Measurements from ENCODE around the gene CCDC158. TPM values are rescaled to one million over a fixed set of nuclear protein-coding genes. Genes with fewer than 3 reads are reported as not detected.

Gene CCDC158
- total RNA-seq, 2 experiments from 2014 or later, result not detected

DNA sequence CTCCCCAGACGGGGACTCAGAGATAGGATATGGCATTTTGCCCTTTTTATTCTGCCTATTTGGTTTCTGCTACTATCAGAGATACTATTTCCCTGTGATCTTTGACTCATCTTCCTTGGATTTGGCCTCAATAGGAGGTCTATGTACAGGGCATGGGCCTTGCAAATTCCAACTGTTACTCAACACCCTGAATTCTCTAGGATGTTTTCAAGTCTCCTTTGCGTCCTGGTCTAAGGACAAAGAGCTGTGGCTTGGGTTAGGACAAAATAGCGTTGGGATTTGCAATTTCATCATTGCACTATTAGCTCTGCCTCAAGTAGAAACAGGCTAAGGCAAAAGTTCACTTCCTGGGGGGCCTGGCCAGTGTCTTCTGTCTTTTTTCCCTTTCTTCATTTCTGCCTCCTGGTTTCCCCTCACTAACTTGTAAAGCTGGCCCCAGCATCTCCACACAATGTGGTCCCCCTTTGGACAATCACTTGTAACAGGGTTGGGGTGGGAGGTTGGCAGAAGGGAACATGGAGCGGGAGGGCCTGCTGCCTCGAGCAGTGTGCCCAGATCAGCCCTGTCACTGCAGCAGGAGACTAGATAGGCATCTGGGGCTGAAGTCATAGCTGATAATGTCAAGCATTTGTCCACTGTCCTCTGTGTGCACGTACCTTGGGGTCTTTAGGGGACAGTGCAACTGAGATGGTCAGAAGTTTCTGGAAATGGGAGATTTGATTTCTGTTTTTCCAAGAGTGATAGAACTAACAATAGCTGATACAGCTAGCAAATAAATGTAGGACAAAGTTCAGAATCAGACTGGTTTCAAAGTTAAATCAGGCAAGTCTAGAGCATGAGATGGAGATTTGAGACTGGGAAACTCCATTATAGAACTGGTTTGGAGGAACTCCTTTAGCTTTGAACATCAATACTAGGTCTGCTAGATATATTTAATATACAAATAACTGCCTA, 140.2 kb downstream of the CCDC158 start:
- no peak overlapping the region for H3K4me3 ChIP-seq (ENCODE audit: low read depth, low read length, poor library complexity, severe bottlenecking)
- H3K36me3 ChIP-seq (ENCODE audit: insufficient read depth, low read length), result no peaks in the 10 kb centered on the region
- no TSS peak for BruUV-seq (replicated peaks)
- no peak overlapping the region for H2AFZ ChIP-seq (ENCODE audit: low read length)
- intact Hi-C loops (cut with micrococcal nuclease; ENCODE audit: unreplicated experiment), result no loop called here
- no peaks in the 10 kb centered on the region for H3K9me2 ChIP-seq (ENCODE audit: insufficient read depth, low read length)
- POLR2A ChIA-PET, result interaction anchor here (0.6 to 1.1 kb wide), 2 partner anchors 10 to 12 kb away, joined by 3 read pairs; no protein-coding TSS in a partner anchor
- H3K4me2 ChIP-seq (ENCODE audit: low read length), result no peak overlapping the region
- CTCF ChIA-PET (ENCODE audit: unreplicated experiment), result no interaction called here
- DNase-seq (ENCODE audit: low spot score), result no peak
- H3K27ac ChIP-seq (ENCODE audit: low read depth, low read length, poor library complexity, severe bottlenecking), result no peak overlapping the region
- H4K20me1 ChIP-seq (ENCODE audit: insufficient read depth, low read length), result no peaks in the 10 kb centered on the region
- TF ChIP-seq EZH2phosphoT487 (IDR thresholded peaks at IDR 0.05; ENCODE audit: borderline replicate concordance, low read depth, low read length), result no peak
- TF ChIP-seq, protein P1, sequence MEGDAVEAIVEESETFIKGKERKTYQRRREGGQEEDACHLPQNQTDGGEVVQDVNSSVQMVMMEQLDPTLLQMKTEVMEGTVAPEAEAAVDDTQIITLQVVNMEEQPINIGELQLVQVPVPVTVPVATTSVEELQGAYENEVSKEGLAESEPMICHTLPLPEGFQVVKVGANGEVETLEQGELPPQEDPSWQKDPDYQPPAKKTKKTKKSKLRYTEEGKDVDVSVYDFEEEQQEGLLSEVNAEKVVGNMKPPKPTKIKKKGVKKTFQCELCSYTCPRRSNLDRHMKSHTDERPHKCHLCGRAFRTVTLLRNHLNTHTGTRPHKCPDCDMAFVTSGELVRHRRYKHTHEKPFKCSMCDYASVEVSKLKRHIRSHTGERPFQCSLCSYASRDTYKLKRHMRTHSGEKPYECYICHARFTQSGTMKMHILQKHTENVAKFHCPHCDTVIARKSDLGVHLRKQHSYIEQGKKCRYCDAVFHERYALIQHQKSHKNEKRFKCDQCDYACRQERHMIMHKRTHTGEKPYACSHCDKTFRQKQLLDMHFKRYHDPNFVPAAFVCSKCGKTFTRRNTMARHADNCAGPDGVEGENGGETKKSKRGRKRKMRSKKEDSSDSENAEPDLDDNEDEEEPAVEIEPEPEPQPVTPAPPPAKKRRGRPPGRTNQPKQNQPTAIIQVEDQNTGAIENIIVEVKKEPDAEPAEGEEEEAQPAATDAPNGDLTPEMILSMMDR (conservative IDR thresholded peaks at IDR 0.05; ENCODE audit: low read length), result no peak
- H3K9me3 ChIP-seq (ENCODE audit: low read length), result no peaks in the 10 kb centered on the region
- H3K79me2 ChIP-seq (ENCODE audit: insufficient read depth, low read depth, low read length), result no peaks in the 10 kb centered on the region
- H3K4me1 ChIP-seq (ENCODE audit: insufficient read depth, low read length, poor library complexity, severe bottlenecking), result no peaks in the 10 kb centered on the region

GRCh38 chr4:76279462-76279861, 141.5 kb downstream of the CCDC158 start:
- H3K9me3 ChIP-seq (ENCODE audit: low read length), result no peaks in the 10 kb centered on the region
- no peaks in the 10 kb centered on the region for H3K9me2 ChIP-seq (ENCODE audit: insufficient read depth, low read length)
- H4K20me1 ChIP-seq (ENCODE audit: insufficient read depth, low read length), result no peaks in the 10 kb centered on the region
- intact Hi-C loops (cut with micrococcal nuclease; ENCODE audit: unreplicated experiment), result no loop called here
- H3K36me3 ChIP-seq (ENCODE audit: insufficient read depth, low read length), result no peaks in the 10 kb centered on the region
- no peak for DNase-seq (ENCODE audit: low spot score)
- no TSS peak for BruUV-seq (replicated peaks)
- no peak overlapping the region for H3K4me2 ChIP-seq (ENCODE audit: low read length)
- H2AFZ ChIP-seq (ENCODE audit: low read length), result no peak overlapping the region
- no peaks in the 10 kb centered on the region for H3K4me1 ChIP-seq (ENCODE audit: insufficient read depth, low read length, poor library complexity, severe bottlenecking)
- H3K27ac ChIP-seq (ENCODE audit: low read depth, low read length, poor library complexity, severe bottlenecking), result no peak overlapping the region
- ChIA-PET POLR2A (no interaction called here), CTCF (ENCODE audit: unreplicated experiment) (no interaction called here)
- no peak overlapping the region for H3K4me3 ChIP-seq (ENCODE audit: low read depth, low read length, poor library complexity, severe bottlenecking)
- no peaks in the 10 kb centered on the region for H3K79me2 ChIP-seq (ENCODE audit: insufficient read depth, low read depth, low read length)
- TF ChIP-seq EZH2phosphoT487 (IDR thresholded peaks at IDR 0.05; ENCODE audit: borderline replicate concordance, low read depth, low read length), result no peak
- TF ChIP-seq, protein P1 (conservative IDR thresholded peaks at IDR 0.05; ENCODE audit: low read length), result peak; percentile 42

DNA sequence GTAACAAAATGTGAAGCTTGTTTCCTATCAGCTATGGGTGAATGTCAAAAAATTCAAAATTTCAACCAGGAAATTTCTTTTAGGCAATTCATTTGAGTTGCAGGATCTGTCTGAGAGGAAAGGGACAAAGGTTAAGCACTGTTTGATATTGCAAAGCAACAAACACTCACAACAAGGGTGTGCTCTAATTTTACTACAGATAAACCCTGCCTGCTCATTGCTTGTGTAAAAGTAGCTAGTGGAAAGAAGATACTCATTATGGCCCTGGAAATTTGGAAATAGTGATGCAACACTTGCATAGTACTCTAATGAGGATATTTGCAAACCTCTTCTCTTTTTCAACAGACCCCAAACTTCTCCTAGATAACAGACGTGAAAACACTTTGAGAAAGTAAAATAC, 142.4 kb downstream of the CCDC158 start:
- Histone ChIP-seq H3K9me2 (ENCODE audit: insufficient read depth, low read length) (no peaks in the 10 kb centered on the region), H3K79me2 (ENCODE audit: insufficient read depth, low read depth, low read length) (no peaks in the 10 kb centered on the region), H3K4me1 (ENCODE audit: insufficient read depth, low read length, poor library complexity, severe bottlenecking) (no peaks in the 10 kb centered on the region), H3K4me2 (ENCODE audit: low read length) (no peak overlapping the region), H2AFZ (ENCODE audit: low read length) (no peak overlapping the region), H3K4me3 (ENCODE audit: low read depth, low read length, poor library complexity, severe bottlenecking) (no peak overlapping the region), H3K9me3 (ENCODE audit: low read length) (no peaks in the 10 kb centered on the region), H4K20me1 (ENCODE audit: insufficient read depth, low read length) (no peaks in the 10 kb centered on the region), H3K27ac (ENCODE audit: low read depth, low read length, poor library complexity, severe bottlenecking) (no peak overlapping the region), H3K36me3 (ENCODE audit: insufficient read depth, low read length) (no peaks in the 10 kb centered on the region)
- TF ChIP-seq EZH2phosphoT487 (IDR thresholded peaks at IDR 0.05; ENCODE audit: borderline replicate concordance, low read depth, low read length), result no peak
- TF ChIP-seq, protein P1 (conservative IDR thresholded peaks at IDR 0.05; ENCODE audit: low read length), result no peak
- intact Hi-C loops (cut with micrococcal nuclease; ENCODE audit: unreplicated experiment), result no loop called here
- DNase-seq (ENCODE audit: low spot score), result no peak
- POLR2A ChIA-PET, result interaction anchor here (0.9 kb wide), 1 partner anchor 12 kb away, joined by 3 read pairs; no protein-coding TSS in a partner anchor
- BruUV-seq (replicated peaks), result no TSS peak
- CTCF ChIA-PET (ENCODE audit: unreplicated experiment), result no interaction called here
